Gastroesophageal sphincter (tissue), 4 donors: ENCODE data around the gene CAPS. TPM values are rescaled to one million over a fixed set of nuclear protein-coding genes. Genes with fewer than 3 reads are reported as not detected.
A peak's percentile ranks its signal among the peaks of the same experiment; 100 is the strongest.

Source experiments
- ATAC-seq: fragments of 150-250 bp; one replicate; pipeline ENCODE4 v1.9.1; 2016; ENCODE audit warnings: mild to moderate bottlenecking, moderate library complexity
- H3K27ac ChIP-seq, 4 donors: fragments of 200-600 bp; sonication (generic) in 3 of 4; 1 replicate in 3 of 4; 2 replicates in 1 of 4; pipeline ENCODE4 v1.5.1; 2016 to 2019
- H3K27me3 ChIP-seq: fragments of 200-600 bp; sonication (generic); one replicate; pipeline ENCODE4 v1.5.1; 2019
- H3K36me3 ChIP-seq, 2 donors: fragments of 200-600 bp; sonication (generic); one replicate each; pipeline ENCODE4 v1.5.1; 2019; ENCODE audit warnings: control low read depth in 1 of 2
- H3K4me1 ChIP-seq, 3 donors: fragments of 200-600 bp; sonication (generic); 1 replicate in 2 of 3; 2 replicates in 1 of 3; pipeline ENCODE4 v1.5.1; 2016 to 2019; ENCODE audit warnings: control low read depth in 2 of 3
- H3K4me3 ChIP-seq, 2 donors: fragments of 200-600 bp; sonication (generic); one replicate each; pipeline ENCODE4 v1.5.1; 2019; ENCODE audit warnings: mild to moderate bottlenecking in 1 of 2, moderate library complexity in 1 of 2
- H3K9me3 ChIP-seq, 3 donors: fragments of 200-600 bp; sonication (generic); one replicate each; pipeline ENCODE4 v1.5.1; 2017 to 2019; ENCODE audit warnings: control low read depth in 2 of 3
- EP300 ChIP-seq: sonication (generic); formaldehyde crosslinking; IDR thresholded peaks from one replicate; pipeline ENCODE4 v1.6.1; 2017; ENCODE audit warnings: antibody characterized with exemption, mild to moderate bottlenecking
- POLR2A ChIP-seq, 2 donors: fragments of 450-650 bp; IDR thresholded peaks; one replicate each; pipeline ENCODE4 v1.6.1; 2017; ENCODE audit warnings: antibody characterized with exemption in 2 of 2, mild to moderate bottlenecking in 2 of 2, moderate library complexity in 1 of 2
- POLR2AphosphoS5 ChIP-seq: sonication (generic); formaldehyde crosslinking; IDR thresholded peaks from one replicate; pipeline ENCODE4 v1.6.1; 2017; ENCODE audit warnings: antibody characterized with exemption
- WGBS, 2 donors: methylation state at CpG; one replicate each; pipeline ENCODE4 v1.1.5; 2018; ENCODE audit warnings: low coverage in 1 of 2; 5-methylcytosine and 5-hydroxymethylcytosine counted together
- total RNA-seq, 4 donors: library from RNA; depleted of rRNA; stranded (reverse); fragments of >200 nt; gene quantifications; one replicate each; pipeline ENCODE4 v1.1.0, GENCODE V29; 2016
- TF ChIP-seq, protein P1 (sequence below), 4 experiments: fragments of 200-600 bp in 2 of 4; fragments of 450-650 bp in 2 of 4; sonication (generic) in 1 of 4; IDR thresholded peaks; one replicate each; pipeline ENCODE4 v1.5.1; 2017 to 2019; ENCODE audit warnings: antibody characterized with exemption in 4 of 4, mild to moderate bottlenecking in 2 of 4, moderate library complexity in 2 of 4

CAPS gene
- total RNA-seq, 4 donors from 2014 or later, result 10.0 to 19.6 (median 15.2) TPM

DNA sequence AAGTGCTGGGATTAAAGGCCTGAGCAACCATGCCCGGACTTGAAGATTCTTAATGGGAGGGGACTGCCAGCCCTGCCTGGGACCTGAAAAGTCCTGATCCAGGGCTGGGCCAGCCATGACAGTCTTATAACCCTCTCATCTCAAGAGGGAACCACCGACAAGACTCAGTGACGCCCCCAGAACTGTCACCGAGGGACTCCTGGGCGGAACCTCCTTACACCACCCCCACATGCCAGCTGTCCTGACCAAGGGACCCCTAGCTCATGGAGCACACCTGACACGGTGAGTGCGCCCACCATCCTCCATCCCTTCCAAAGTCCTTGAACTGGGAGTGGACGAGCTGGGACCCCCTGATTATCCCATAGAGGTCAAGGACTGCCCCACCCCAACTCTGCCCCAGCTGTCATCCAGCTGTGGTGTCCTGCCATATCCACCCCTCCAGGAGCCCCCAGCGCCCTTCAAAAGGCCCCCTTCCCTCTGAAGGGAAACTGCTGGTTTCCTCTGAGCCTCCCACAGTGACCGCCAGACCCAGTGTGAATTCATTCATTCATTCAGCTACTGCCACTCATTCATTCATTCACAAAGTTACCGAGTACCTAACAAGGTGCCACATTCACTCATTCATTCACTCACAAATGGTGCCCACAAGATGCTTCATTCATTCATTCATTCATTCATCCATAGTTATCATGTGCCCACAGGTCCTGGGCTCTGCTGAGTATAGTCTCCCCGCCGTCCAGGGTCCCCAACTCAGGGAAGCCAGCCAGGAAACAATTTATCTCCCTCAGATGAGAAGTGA, 14.1 kb upstream of the CAPS start:
- H3K9me3 ChIP-seq, result no peaks in the 10 kb centered on the region
- no peaks in the 10 kb centered on the region for H3K27me3 ChIP-seq

DNA sequence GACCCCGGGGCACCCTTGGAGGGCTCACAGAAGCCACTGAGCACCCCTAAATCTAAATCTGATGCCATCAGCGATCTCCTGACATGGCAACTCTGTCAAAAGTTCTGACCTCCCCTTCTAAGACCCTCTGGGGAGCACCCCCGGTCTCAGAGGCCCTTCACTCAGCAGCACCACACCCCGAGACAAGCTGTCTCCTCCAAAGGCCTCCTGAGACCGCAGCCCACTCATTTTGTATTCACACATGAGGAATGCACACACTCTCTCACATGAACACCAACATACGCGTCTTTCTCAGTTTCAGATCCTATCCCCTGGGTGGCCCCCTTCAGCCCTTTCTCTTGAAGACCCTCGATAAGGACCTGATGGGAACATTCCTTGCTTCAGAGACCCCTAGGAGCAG, 13.1 kb upstream of the CAPS start:
- Histone ChIP-seq H3K4me1 (peaks cover 0 to 60% (median 20%) of the 10 kb centered on the region in 3 donors), H3K4me3 (no peak overlapping the region), H3K27ac (no peak overlapping the region), H3K27me3 (no peaks in the 10 kb centered on the region), H3K36me3 (peaks cover 0 to 37% of the 10 kb centered on the region in 2 donors), H3K9me3 (no peaks in the 10 kb centered on the region)
- 80 to 93% methylated on average over 3 to 6 of the region's 8 CpGs for WGBS, 2 donors
- no peak for ATAC-seq
- TF ChIP-seq POLR2A (IDR thresholded peaks at IDR 0.05), result no peak
- TF ChIP-seq EP300, result no peak
- TF ChIP-seq, protein P1, sequence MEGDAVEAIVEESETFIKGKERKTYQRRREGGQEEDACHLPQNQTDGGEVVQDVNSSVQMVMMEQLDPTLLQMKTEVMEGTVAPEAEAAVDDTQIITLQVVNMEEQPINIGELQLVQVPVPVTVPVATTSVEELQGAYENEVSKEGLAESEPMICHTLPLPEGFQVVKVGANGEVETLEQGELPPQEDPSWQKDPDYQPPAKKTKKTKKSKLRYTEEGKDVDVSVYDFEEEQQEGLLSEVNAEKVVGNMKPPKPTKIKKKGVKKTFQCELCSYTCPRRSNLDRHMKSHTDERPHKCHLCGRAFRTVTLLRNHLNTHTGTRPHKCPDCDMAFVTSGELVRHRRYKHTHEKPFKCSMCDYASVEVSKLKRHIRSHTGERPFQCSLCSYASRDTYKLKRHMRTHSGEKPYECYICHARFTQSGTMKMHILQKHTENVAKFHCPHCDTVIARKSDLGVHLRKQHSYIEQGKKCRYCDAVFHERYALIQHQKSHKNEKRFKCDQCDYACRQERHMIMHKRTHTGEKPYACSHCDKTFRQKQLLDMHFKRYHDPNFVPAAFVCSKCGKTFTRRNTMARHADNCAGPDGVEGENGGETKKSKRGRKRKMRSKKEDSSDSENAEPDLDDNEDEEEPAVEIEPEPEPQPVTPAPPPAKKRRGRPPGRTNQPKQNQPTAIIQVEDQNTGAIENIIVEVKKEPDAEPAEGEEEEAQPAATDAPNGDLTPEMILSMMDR (IDR thresholded peaks at IDR 0.05), result no peak

More for the DNA sequence above, 14.1 kb upstream of the CAPS start:
- 50 to 90% methylated on average over 1 to 2 of the region's 13 CpGs for WGBS, 2 donors
- H3K4me3 ChIP-seq, result no peak overlapping the region
- no peak overlapping the region for H3K27ac ChIP-seq
- peaks cover 0 to 48% of the 10 kb centered on the region in 2 donors for H3K36me3 ChIP-seq
- H3K4me1 ChIP-seq, result peaks cover 0 to 49% (median 11%) of the 10 kb centered on the region in 3 donors
- ATAC-seq, result no peak
- TF ChIP-seq, protein P1 (IDR thresholded peaks at IDR 0.05), result no peak
- no peak for TF ChIP-seq POLR2A (IDR thresholded peaks at IDR 0.05)
- no peak for TF ChIP-seq POLR2AphosphoS5
- no peak for TF ChIP-seq EP300

DNA sequence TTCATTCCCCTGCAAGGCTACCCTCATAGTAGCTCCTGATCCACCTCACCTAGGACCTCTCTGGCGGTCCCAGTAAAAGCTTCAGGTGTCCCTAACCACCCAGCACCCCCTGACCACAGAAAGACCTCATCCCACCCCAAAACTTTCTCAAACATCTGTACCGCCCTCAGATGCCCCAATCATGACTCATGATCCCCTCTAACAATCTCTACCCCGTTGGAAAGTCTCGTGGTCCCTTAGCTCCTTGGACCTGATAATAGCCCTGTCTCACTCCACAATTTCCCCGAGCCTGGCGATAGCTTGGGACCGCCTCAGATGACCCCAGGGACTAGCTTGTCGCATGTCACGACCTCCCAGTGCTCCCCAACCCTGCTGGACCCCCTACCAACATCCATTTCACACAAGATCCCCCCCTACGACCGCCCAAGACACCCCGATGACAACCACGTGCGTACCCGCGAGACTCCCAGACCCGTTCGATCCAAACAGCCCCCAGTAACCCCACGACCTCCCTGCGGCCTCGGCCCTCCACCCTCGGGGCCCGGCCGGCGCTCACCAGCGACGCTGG, 10.9 kb upstream of the CAPS start:
- peaks cover 0 to 26% of the 10 kb centered on the region in 2 donors for H3K36me3 ChIP-seq
- H3K4me1 ChIP-seq, result peaks cover 0 to 60% (median 22%) of the 10 kb centered on the region in 3 donors
- no peaks in the 10 kb centered on the region for H3K9me3 ChIP-seq
- H3K27me3 ChIP-seq, result no peaks in the 10 kb centered on the region
- WGBS, 2 donors, result 0 to 4% methylated on average over 4 of the region's 27 CpGs
- no peak for ATAC-seq
- peak overlapping the region; percentile 81 to 94 (median 88) for H3K27ac ChIP-seq
- TF ChIP-seq POLR2AphosphoS5 (no peak), POLR2A (IDR thresholded peaks at IDR 0.05) (no peak), EP300 (no peak)
- TF ChIP-seq, protein P1 (IDR thresholded peaks at IDR 0.05), result no peak
- H3K4me3 ChIP-seq, result peak overlapping the region; percentile 73 to 82

DNA sequence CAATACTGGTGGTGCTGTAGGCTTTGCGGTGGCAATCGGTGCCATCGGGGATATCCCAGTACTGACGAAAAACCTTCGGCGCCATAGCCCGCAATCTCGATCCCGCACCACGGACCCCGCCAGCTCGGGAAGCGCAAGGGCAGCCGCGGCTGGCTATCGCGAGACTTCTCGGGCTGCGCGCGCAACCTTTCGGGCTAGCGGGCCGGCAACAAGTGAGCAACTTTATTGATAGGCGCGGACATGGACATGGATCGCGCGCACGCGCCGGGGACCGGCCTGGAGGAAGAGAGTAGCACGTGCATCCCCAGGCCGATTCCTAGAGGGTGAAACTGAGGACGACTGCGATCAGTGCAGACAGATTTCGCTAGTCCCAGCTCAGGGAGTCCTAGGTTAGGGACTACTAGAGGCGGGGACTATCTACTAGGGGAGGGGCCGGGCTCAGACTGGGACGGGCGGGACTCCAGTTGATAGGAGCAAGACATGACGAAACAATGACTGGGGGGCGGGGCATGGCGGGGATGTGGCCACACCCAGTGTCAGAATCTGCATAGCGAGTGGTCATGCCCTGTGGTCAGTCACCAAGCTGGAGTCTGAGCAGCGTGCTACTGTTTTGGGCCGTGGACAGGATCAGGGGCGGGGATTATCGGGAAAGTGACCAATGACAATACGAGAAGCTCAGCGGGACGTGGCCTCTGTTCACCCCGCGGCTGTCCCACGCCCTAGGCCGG, 10.3 kb upstream of the CAPS start, which contains the start of gene NDUFA11:
NDUFA11 (minus strand) TSS at position 167 of the 728 bp plus-strand sequence; CDS start at position 85, 82 bp downstream.
- Histone ChIP-seq H3K4me3 (peak within 1 kb of the TSS; percentile 73 to 82), H3K36me3 (peaks cover 0 to 32% of the 10 kb centered on the region in 2 donors), H3K27me3 (no peaks in the 10 kb centered on the region), H3K4me1 (peaks cover 0 to 57% (median 22%) of the 10 kb centered on the region in 3 donors), H3K27ac (peak within 1 kb of the TSS; percentile 81 to 94 (median 88)), H3K9me3 (no peaks in the 10 kb centered on the region)
- 0% methylated on average over 6 to 10 of the region's 57 CpGs for WGBS, 2 donors
- ATAC-seq, result peak; percentile 84
- peak; percentile 75 to 77 for TF ChIP-seq POLR2A (IDR thresholded peaks at IDR 0.05)
- TF ChIP-seq EP300, result no peak
- TF ChIP-seq, protein P1 (IDR thresholded peaks at IDR 0.05), result no peak
- peak; percentile 76 for TF ChIP-seq POLR2AphosphoS5
